C4-2B (cell line): ENCODE data around the gene KRT34.

ENCODE experiments used
- ZFX ChIP-seq: fragments of 450-650 bp; IDR thresholded peaks from 2 replicates; pipeline ENCODE4 v1.6.1; 2017
- TF ChIP-seq, protein P1 (sequence below): fragments of 450-650 bp; conservative IDR thresholded peaks from 2 replicates; pipeline ENCODE4 v1.5.1; 2017; ENCODE audit warnings: mild to moderate bottlenecking

GRCh38 chr17:41407226-41407625 lies 25.1 kb upstream of the KRT34 start:
- TF ChIP-seq, protein P1, sequence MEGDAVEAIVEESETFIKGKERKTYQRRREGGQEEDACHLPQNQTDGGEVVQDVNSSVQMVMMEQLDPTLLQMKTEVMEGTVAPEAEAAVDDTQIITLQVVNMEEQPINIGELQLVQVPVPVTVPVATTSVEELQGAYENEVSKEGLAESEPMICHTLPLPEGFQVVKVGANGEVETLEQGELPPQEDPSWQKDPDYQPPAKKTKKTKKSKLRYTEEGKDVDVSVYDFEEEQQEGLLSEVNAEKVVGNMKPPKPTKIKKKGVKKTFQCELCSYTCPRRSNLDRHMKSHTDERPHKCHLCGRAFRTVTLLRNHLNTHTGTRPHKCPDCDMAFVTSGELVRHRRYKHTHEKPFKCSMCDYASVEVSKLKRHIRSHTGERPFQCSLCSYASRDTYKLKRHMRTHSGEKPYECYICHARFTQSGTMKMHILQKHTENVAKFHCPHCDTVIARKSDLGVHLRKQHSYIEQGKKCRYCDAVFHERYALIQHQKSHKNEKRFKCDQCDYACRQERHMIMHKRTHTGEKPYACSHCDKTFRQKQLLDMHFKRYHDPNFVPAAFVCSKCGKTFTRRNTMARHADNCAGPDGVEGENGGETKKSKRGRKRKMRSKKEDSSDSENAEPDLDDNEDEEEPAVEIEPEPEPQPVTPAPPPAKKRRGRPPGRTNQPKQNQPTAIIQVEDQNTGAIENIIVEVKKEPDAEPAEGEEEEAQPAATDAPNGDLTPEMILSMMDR: no peak
- no peak for TF ChIP-seq ZFX
